Measurements from ENCODE around the gene PDE11A.

- TF ChIP-seq, protein P1, sequence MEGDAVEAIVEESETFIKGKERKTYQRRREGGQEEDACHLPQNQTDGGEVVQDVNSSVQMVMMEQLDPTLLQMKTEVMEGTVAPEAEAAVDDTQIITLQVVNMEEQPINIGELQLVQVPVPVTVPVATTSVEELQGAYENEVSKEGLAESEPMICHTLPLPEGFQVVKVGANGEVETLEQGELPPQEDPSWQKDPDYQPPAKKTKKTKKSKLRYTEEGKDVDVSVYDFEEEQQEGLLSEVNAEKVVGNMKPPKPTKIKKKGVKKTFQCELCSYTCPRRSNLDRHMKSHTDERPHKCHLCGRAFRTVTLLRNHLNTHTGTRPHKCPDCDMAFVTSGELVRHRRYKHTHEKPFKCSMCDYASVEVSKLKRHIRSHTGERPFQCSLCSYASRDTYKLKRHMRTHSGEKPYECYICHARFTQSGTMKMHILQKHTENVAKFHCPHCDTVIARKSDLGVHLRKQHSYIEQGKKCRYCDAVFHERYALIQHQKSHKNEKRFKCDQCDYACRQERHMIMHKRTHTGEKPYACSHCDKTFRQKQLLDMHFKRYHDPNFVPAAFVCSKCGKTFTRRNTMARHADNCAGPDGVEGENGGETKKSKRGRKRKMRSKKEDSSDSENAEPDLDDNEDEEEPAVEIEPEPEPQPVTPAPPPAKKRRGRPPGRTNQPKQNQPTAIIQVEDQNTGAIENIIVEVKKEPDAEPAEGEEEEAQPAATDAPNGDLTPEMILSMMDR (IDR thresholded peaks at IDR 0.05; ENCODE audit: low read depth, low read length): no peak
- no peak for TF ChIP-seq EZH2phosphoT487 (IDR thresholded peaks at IDR 0.05; ENCODE audit: low read depth)
Measured at GRCh38 chr2:177797808-177798207, 274.8 kb downstream of the PDE11A start.
